Astrocyte (in vitro differentiated cells and primary cell): Measurements from ENCODE around the gene OVOL3. TPM values are rescaled to one million over a fixed set of nuclear protein-coding genes. Genes with fewer than 3 reads are reported as not detected.

Source experiments
- DNase-seq: peaks from one replicate; pipeline ENCODE4 v3.0.0-alpha.2; 2010; ENCODE audit warnings: low read depth
- FAIRE-seq: peaks from 2 replicates; lab custom pipeline; 2011; peaks lifted over from hg19 to GRCh38; lab: Jason Lieb, UNC
- H2AFZ ChIP-seq: 2 replicates; pipeline ENCODE4 v1.6.0; 2012; ENCODE audit warnings: low read depth, low read length, inconsistent platforms
- H3K27ac ChIP-seq: 2 replicates; pipeline ENCODE4 v1.5.1; 2011; ENCODE audit warnings: low read depth, low read length, inconsistent platforms
- H3K27me3 ChIP-seq: 2 replicates; pipeline ENCODE4 v1.6.0; 2011; ENCODE audit warnings: low read length, inconsistent platforms; ENCODE audit not compliant: insufficient read depth
- H3K36me3 ChIP-seq: 2 replicates; pipeline ENCODE4 v1.5.1; 2011; ENCODE audit warnings: low read length, inconsistent platforms; ENCODE audit not compliant: insufficient read depth
- H3K4me1 ChIP-seq: 2 replicates; pipeline ENCODE4 v1.5.1; 2011; ENCODE audit warnings: low read length, inconsistent platforms; ENCODE audit not compliant: insufficient read depth
- H3K4me2 ChIP-seq: 2 replicates; pipeline ENCODE4 v1.6.0; 2012; ENCODE audit warnings: low read length, inconsistent platforms
- H3K4me3 ChIP-seq: 2 replicates; pipeline ENCODE4 v1.5.1; 2011; ENCODE audit warnings: low read depth, mild to moderate bottlenecking, low read length, inconsistent platforms; ENCODE audit not compliant: insufficient read depth
- H3K79me2 ChIP-seq: 2 replicates; pipeline ENCODE4 v1.6.0; 2012; ENCODE audit warnings: mild to moderate bottlenecking, low read length, inconsistent platforms; ENCODE audit not compliant: insufficient read depth
- H3K9ac ChIP-seq: 2 replicates; pipeline ENCODE4 v1.6.0; 2012; ENCODE audit warnings: mild to moderate bottlenecking, low read length, inconsistent platforms
- H3K9me3 ChIP-seq: 2 replicates; pipeline ENCODE4 v1.5.1; 2012; ENCODE audit warnings: low read depth, mild to moderate bottlenecking, low read length, inconsistent platforms; ENCODE audit not compliant: insufficient read depth
- H4K20me1 ChIP-seq: 2 replicates; pipeline ENCODE4 v1.6.0; 2012; ENCODE audit warnings: low read length, inconsistent platforms; ENCODE audit not compliant: insufficient read depth
- H3K27ac Mint-ChIP-seq: one replicate; pipeline ENCODE4 v1.8.0; 2021; ENCODE audit warnings: mild to moderate bottlenecking, mixed read lengths; ENCODE audit not compliant: unreplicated experiment
- H3K27me3 Mint-ChIP-seq: one replicate; pipeline ENCODE4 v1.8.0; 2021; ENCODE audit warnings: low read depth, mixed read lengths; ENCODE audit not compliant: unreplicated experiment
- H3K36me3 Mint-ChIP-seq: one replicate; pipeline ENCODE4 v1.8.0; 2021; ENCODE audit warnings: low read depth, mixed read lengths; ENCODE audit not compliant: unreplicated experiment
- H3K4me1 Mint-ChIP-seq: one replicate; pipeline ENCODE4 v1.8.0; 2021; ENCODE audit warnings: low read depth, mixed read lengths; ENCODE audit not compliant: unreplicated experiment
- H3K4me3 Mint-ChIP-seq: one replicate; pipeline ENCODE4 v1.8.0; 2021; ENCODE audit warnings: mild to moderate bottlenecking, moderate library complexity, mixed read lengths; ENCODE audit not compliant: unreplicated experiment
- H3K9me3 Mint-ChIP-seq: one replicate; pipeline ENCODE4 v1.8.0; 2021; ENCODE audit warnings: mild to moderate bottlenecking, mixed read lengths; ENCODE audit not compliant: unreplicated experiment
- CTCF ChIP-seq: IDR thresholded peaks from 2 replicates; pipeline ENCODE4 v1.5.1; 2011; ENCODE audit warnings: low read depth, mild to moderate bottlenecking, inconsistent platforms, low read length, moderate library complexity; ENCODE audit not compliant: insufficient read depth
- EZH2 ChIP-seq: IDR thresholded peaks from 2 replicates; pipeline ENCODE4 v1.6.1; 2012; ENCODE audit warnings: mild to moderate bottlenecking, low read length, inconsistent platforms; ENCODE audit not compliant: insufficient read depth
- total RNA-seq: library from RNA; stranded (reverse); gene quantifications from 2 replicates; pipeline ENCODE4 v1.2.1, GENCODE V29; 2021

OVOL3 gene
- total RNA-seq, 1 donor from 2014 or later, result not detected

- FAIRE-seq, result no peak
- no peak for TF ChIP-seq EZH2
- TF ChIP-seq CTCF, result no peak
- H3K27ac ChIP-seq, result no peak overlapping the region
- H3K79me2 ChIP-seq, result peaks cover 6% of the 10 kb centered on the region
- H3K9me3 ChIP-seq, result no peaks in the 10 kb centered on the region
- peaks cover 10% of the 10 kb centered on the region for H3K4me1 Mint-ChIP-seq
- H2AFZ ChIP-seq, result no peak overlapping the region
- peak overlapping the region; percentile 52 for H3K4me2 ChIP-seq
- peak overlapping the region; percentile 31 for H3K9ac ChIP-seq
- H4K20me1 ChIP-seq, result peaks cover 47% of the 10 kb centered on the region
- H3K9me3 Mint-ChIP-seq, result no peaks in the 10 kb centered on the region
- H3K4me3 ChIP-seq, result peak overlapping the region; percentile 10
- H3K27me3 Mint-ChIP-seq, result no peaks in the 10 kb centered on the region
- H3K4me1 ChIP-seq, result no peaks in the 10 kb centered on the region
- H3K36me3 ChIP-seq, result peaks cover 21% of the 10 kb centered on the region
- H3K27ac Mint-ChIP-seq, result no peak overlapping the region
- H3K4me3 Mint-ChIP-seq, result no peak overlapping the region
- H3K27me3 ChIP-seq, result no peaks in the 10 kb centered on the region
- H3K36me3 Mint-ChIP-seq, result peaks cover 28% of the 10 kb centered on the region
- DNase-seq, result no peak
Measured at GRCh38 chr19:36151144-36152018, 40.4 kb downstream of the OVOL3 start.

GRCh38 chr19:36152019-36152351 is 41.0 kb downstream of the OVOL3 start:
- no peak overlapping the region for H3K27ac Mint-ChIP-seq
- no peaks in the 10 kb centered on the region for H3K9me3 Mint-ChIP-seq
- H3K27ac ChIP-seq, result no peak overlapping the region
- peaks cover 12% of the 10 kb centered on the region for H3K4me1 Mint-ChIP-seq
- FAIRE-seq, result no peak
- DNase-seq, result no peak
- H3K36me3 Mint-ChIP-seq, result peaks cover 24% of the 10 kb centered on the region
- peak overlapping the region; percentile 52 for H3K4me2 ChIP-seq
- no peaks in the 10 kb centered on the region for H3K27me3 Mint-ChIP-seq
- H4K20me1 ChIP-seq, result peaks cover 41% of the 10 kb centered on the region
- no peaks in the 10 kb centered on the region for H3K9me3 ChIP-seq
- TF ChIP-seq EZH2 (no peak), CTCF (no peak)
- no peak overlapping the region for H3K4me3 Mint-ChIP-seq
- no peaks in the 10 kb centered on the region for H3K4me1 ChIP-seq
- H3K79me2 ChIP-seq, result peaks cover 5% of the 10 kb centered on the region
- H3K4me3 ChIP-seq, result no peak overlapping the region
- H2AFZ ChIP-seq, result no peak overlapping the region
- peaks cover 16% of the 10 kb centered on the region for H3K36me3 ChIP-seq
- no peaks in the 10 kb centered on the region for H3K27me3 ChIP-seq
- peak overlapping the region; percentile 31 for H3K9ac ChIP-seq
